ENCODE data around the gene ITGA4. TPM values are rescaled to one million over a fixed set of nuclear protein-coding genes. Genes with fewer than 3 reads are reported as not detected.

The ITGA4 gene
- total and polyA plus RNA-seq, 7 donors = 1.8 to 15.6 (median 11.4) TPM

GRCh38 chr2:181542170-181542569 is 85.0 kb downstream of the ITGA4 start:
- no peaks in the 10 kb centered on the region for H3K4me1 ChIP-seq
- DNase-seq = no peak
- WGBS, 2 donors = 88 to 97% methylated on average over 2 of the region's 2 CpGs
- no peak overlapping the region for H3K27ac ChIP-seq
- TF ChIP-seq CTCF (IDR thresholded peaks at IDR 0.05) = no peak
- H3K27me3 ChIP-seq = no peaks in the 10 kb centered on the region
- H3K4me3 ChIP-seq = no peak overlapping the region
- H3K36me3 ChIP-seq = no peaks in the 10 kb centered on the region
- no peaks in the 10 kb centered on the region for H3K9me3 ChIP-seq
- intact Hi-C loops (cut with DNase I) = no loop called here

DNA sequence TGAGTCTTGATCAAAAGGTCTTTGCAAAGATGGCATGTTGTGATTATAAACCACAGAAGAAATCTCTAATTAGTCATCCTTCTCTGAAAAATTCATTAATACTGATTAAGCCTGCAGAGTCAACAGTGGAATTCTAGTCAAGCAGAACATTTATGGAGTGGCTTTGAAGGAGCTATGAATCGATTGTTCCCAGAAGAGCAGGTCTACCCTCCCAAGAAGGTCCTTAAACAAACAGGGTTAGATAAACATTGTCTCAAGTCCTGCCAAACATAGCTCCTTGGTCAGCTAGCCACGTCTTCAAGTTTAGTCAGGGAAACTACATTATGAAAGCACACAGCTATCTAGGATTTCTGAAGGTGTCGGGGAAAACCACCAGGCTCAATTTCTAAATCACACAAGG is 88.9 kb downstream of the ITGA4 start:
- Histone ChIP-seq H3K9me3 (no peaks in the 10 kb centered on the region), H3K36me3 (no peaks in the 10 kb centered on the region), H3K4me3 (no peak overlapping the region), H3K27me3 (no peaks in the 10 kb centered on the region), H3K4me1 (no peaks in the 10 kb centered on the region), H3K27ac (no peak overlapping the region)
- WGBS, 2 donors = 38 to 68% methylated on average over 3 of the region's 3 CpGs
- no peak for TF ChIP-seq POLR2AphosphoS5 (IDR thresholded peaks at IDR 0.05)
- no peak for TF ChIP-seq CTCF (IDR thresholded peaks at IDR 0.05)
- TF ChIP-seq POLR2A (IDR thresholded peaks at IDR 0.05) = no peak
- no peak for TF ChIP-seq EP300 (IDR thresholded peaks at IDR 0.05)
- no peak for DNase-seq
- intact Hi-C loops (cut with DNase I) = no loop called here

DNA sequence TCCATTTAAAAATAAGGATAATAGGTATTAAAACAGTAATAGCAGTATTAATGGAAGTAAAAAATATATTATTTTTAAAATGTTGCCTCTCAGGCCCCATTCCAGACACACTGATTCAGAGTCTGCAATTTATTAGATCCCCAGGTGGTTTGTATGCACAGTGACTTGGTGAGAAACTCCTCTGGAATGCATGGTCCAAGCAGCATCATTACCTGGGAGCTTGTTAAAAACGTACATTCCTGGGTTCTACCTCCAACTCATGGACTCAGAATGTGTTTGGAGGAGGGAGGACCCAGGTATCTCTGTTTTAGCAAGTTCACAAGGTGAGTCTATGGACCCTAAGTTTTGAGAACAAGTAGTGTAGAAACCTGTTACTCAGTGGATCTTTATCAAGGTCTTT is 95.6 kb downstream of the ITGA4 start:
- Histone ChIP-seq H3K4me3 (no peak overlapping the region), H3K27me3 (no peaks in the 10 kb centered on the region), H3K4me1 (no peaks in the 10 kb centered on the region), H3K36me3 (no peaks in the 10 kb centered on the region), H3K27ac (no peak overlapping the region), H3K9me3 (no peaks in the 10 kb centered on the region)
- no peak for TF ChIP-seq EP300 (IDR thresholded peaks at IDR 0.05)
- TF ChIP-seq POLR2AphosphoS5 (IDR thresholded peaks at IDR 0.05) = no peak
- TF ChIP-seq POLR2A (IDR thresholded peaks at IDR 0.05) = no peak
- no peak for TF ChIP-seq CTCF (IDR thresholded peaks at IDR 0.05)
- DNase-seq = no peak
- intact Hi-C loops (cut with DNase I) = no loop called here
- 30 to 67% methylated on average over 1 of the region's 1 CpG for WGBS, 2 donors

DNA sequence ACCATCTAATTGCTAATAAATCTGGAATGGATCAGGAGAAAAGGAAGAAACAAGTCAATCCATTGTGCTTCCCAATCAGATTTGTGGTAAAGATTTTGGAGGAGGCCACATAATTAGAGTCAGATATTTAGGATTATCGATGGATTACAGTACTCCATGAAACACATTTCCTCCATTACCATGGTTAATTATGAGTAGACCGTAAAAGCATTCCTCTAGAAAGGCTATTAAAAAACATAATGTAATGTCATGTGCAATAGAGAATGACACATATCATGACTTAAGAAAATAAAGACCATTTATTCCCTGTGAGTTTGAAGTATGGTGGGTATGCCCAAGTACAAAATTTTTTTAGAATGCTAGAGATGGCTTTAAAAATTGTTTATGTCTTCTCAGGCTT is 96.1 kb downstream of the ITGA4 start:
- no peak for DNase-seq
- TF ChIP-seq CTCF (IDR thresholded peaks at IDR 0.05) (no peak), POLR2AphosphoS5 (IDR thresholded peaks at IDR 0.05) (no peak), POLR2A (IDR thresholded peaks at IDR 0.05) (no peak), EP300 (IDR thresholded peaks at IDR 0.05) (no peak)
- 92 to 96% methylated on average over 2 of the region's 2 CpGs for WGBS, 2 donors

DNA sequence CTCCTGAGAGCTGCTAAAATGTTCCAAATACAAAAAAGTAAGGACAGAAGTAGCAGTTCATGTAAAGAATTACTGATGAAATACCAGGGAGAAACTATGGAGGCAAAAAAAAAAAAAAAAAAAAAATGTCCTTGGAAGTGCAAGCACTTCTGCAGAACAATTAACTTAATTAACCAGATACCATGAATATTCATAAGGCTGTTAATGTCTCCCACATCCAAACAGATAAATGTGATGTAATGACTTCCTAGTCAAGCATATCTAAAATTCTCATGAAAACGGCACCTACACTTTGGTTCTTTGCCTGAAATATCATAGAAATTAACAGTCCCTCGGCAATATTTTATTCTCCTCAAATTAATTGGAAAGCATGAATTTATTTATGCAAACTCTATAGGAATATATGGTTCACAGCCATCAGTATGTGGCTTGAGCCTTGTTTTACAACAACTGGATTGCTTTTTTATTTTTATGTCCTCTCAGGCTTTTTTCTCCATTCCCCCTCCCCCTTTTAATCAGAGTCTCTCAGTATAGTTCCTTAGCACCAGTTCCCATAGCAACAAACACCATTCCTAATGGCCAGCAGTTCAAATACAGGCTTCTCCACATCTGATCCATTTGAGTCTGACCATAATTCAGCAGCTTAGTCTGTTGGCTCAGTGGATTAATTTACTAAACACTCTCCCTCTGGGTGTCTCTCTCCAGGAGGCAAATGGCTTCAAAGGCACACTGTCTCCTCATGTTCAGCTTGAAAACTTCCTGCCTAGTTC is 97.1 kb downstream of the ITGA4 start:
- Histone ChIP-seq H3K27me3 (no peaks in the 10 kb centered on the region), H3K4me3 (no peak overlapping the region), H3K9me3 (no peaks in the 10 kb centered on the region), H3K36me3 (no peaks in the 10 kb centered on the region), H3K27ac (no peak overlapping the region), H3K4me1 (no peaks in the 10 kb centered on the region)
- WGBS, 2 donors = 79 to 87% methylated on average over 2 of the region's 2 CpGs
- TF ChIP-seq POLR2AphosphoS5 (IDR thresholded peaks at IDR 0.05) (no peak), EP300 (IDR thresholded peaks at IDR 0.05) (no peak), CTCF (IDR thresholded peaks at IDR 0.05) (no peak), POLR2A (IDR thresholded peaks at IDR 0.05) (no peak)
- no peak for DNase-seq
- intact Hi-C loops (cut with DNase I) = no loop called here

More for the DNA sequence above, 96.1 kb downstream of the ITGA4 start:
- H3K27me3 ChIP-seq = no peaks in the 10 kb centered on the region
- no peak overlapping the region for H3K27ac ChIP-seq
- intact Hi-C loops (cut with DNase I) = no loop called here
- H3K4me1 ChIP-seq = no peaks in the 10 kb centered on the region
- no peaks in the 10 kb centered on the region for H3K36me3 ChIP-seq
- no peak overlapping the region for H3K4me3 ChIP-seq
- H3K9me3 ChIP-seq = no peaks in the 10 kb centered on the region

All from sigmoid colon (tissue), 7 donors.